Karpas-422 (cell line): Measurements from ENCODE around the gene TACR2. TPM values are rescaled to one million over a fixed set of nuclear protein-coding genes. Genes with fewer than 3 reads are reported as not detected.
A peak's percentile ranks its signal among the peaks of the same experiment; 100 is the strongest.

Experiments used
- DNase-seq: peaks from one replicate; pipeline ENCODE4 v3.0.0-alpha.2; 2015
- H2AFZ ChIP-seq: fragments of 200-600 bp; sonication (generic); 2 replicates; pipeline ENCODE4 v1.6.1; 2014; ENCODE audit warnings: antibody characterized with exemption, low read length, mixed read lengths
- H3K27ac ChIP-seq: fragments of 200-600 bp; sonication (generic); 2 replicates; pipeline ENCODE4 v1.5.1; 2014; ENCODE audit warnings: mild to moderate bottlenecking, low read length, moderate library complexity
- H3K27me3 ChIP-seq: fragments of 200-600 bp; sonication (generic); 2 replicates; pipeline ENCODE4 v1.6.1; 2014; ENCODE audit warnings: low read length, mixed read lengths
- H3K36me3 ChIP-seq: fragments of 200-600 bp; sonication (generic); 2 replicates; pipeline ENCODE4 v1.6.1; 2014; ENCODE audit warnings: low read length, mixed read lengths; ENCODE audit not compliant: insufficient read depth
- H3K4me1 ChIP-seq: fragments of 200-600 bp; sonication (generic); 2 replicates; pipeline ENCODE4 v1.6.1; 2014; ENCODE audit warnings: mild to moderate bottlenecking, low read length, mixed read lengths
- H3K4me2 ChIP-seq: fragments of 200-600 bp; sonication (generic); 2 replicates; pipeline ENCODE4 v1.6.1; 2014; ENCODE audit warnings: low read length, low read depth, mild to moderate bottlenecking; ENCODE audit not compliant: poor library complexity, severe bottlenecking
- H3K4me3 ChIP-seq: fragments of 200-600 bp; sonication (generic); 2 replicates; pipeline ENCODE4 v1.5.1; 2014; ENCODE audit warnings: mild to moderate bottlenecking, antibody characterized with exemption, low read length, mixed read lengths
- H3K79me2 ChIP-seq: fragments of 200-600 bp; sonication (generic); 2 replicates; pipeline ENCODE4 v1.6.1; 2014; ENCODE audit warnings: mild to moderate bottlenecking, low read length, mixed read lengths
- H3K9ac ChIP-seq: fragments of 200-600 bp; sonication (generic); 2 replicates; pipeline ENCODE4 v1.6.0; 2014; ENCODE audit warnings: low read length
- H3K9me2 ChIP-seq: fragments of 200-600 bp; sonication (generic), shearing (Covaris generic); replicated peaks from 2 replicates; pipeline ENCODE4 v1.6.0; 2014; ENCODE audit warnings: mild to moderate bottlenecking, low read length, moderate library complexity; ENCODE audit not compliant: insufficient read depth
- H3K9me3 ChIP-seq: fragments of 300-700, 200-600 bp; sonication (generic); 2 replicates; pipeline ENCODE4 v1.6.1; 2014; ENCODE audit warnings: low read length, mixed read lengths
- H4K20me1 ChIP-seq: fragments of 200-600 bp; sonication (generic); 2 replicates; pipeline ENCODE4 v1.6.1; 2014; ENCODE audit warnings: mild to moderate bottlenecking, antibody characterized with exemption, low read length, low read depth; ENCODE audit not compliant: insufficient read depth
- total RNA-seq: library from RNA; depleted of rRNA; stranded (reverse); fragments of >200 nt; shearing (Covaris generic); gene quantifications from 2 replicates; pipeline ENCODE4 v1.2.3, GENCODE V29; 2014; ENCODE audit warnings: low replicate concordance

Gene TACR2
- total RNA-seq, 1 experiment from 2014 or later = not detected

DNA sequence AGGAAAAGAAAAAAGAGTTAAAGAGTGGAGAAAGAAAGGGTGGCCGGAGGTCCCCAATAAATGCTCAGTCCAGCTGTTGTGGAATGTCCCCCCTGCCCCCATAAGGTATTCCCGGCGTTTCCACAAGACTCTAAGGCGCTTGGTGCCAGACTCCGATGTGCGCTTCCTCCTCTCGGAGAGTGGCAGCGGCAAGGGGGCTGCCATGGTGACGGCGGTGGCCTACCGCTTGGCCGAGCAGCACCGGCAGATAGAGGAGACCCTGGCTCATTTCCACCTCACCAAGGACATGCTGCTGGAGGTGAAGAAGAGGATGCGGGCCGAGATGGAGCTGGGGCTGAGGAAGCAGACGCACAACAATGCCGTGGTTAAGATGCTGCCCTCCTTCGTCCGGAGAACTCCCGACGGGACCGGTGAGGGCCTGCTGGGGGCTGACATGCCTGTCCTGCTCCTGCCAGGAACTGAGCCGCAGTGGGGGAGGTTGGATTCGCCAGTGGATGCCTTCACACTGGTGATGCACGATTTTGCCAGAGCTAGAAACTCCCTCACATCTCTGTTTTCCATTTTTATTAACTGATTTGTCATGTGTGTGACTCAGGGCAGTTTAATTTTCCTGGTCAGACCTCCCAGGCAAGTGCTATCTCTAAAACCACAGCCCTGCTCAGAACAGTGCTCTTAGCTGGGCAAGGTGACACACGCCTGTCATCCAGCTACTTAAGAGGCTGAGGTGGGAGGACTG lies 34.2 kb downstream of the TACR2 start:
- Histone ChIP-seq H3K36me3 (peaks cover 46% of the 10 kb centered on the region), H3K27ac (no peak overlapping the region), H3K4me3 (no peak overlapping the region), H4K20me1 (no peaks in the 10 kb centered on the region), H3K79me2 (0 out of 2 replicates have a peak, but pooled peaks cover 4% of the 10 kb centered on the region), H3K4me2 (no peak overlapping the region), H3K9ac (no peak overlapping the region), H3K4me1 (peaks cover 10% of the 10 kb centered on the region), H3K9me3 (no peaks in the 10 kb centered on the region), H3K27me3 (no peaks in the 10 kb centered on the region), H2AFZ (no peak overlapping the region), H3K9me2 (no peaks in the 10 kb centered on the region)
- no peak for DNase-seq

DNA sequence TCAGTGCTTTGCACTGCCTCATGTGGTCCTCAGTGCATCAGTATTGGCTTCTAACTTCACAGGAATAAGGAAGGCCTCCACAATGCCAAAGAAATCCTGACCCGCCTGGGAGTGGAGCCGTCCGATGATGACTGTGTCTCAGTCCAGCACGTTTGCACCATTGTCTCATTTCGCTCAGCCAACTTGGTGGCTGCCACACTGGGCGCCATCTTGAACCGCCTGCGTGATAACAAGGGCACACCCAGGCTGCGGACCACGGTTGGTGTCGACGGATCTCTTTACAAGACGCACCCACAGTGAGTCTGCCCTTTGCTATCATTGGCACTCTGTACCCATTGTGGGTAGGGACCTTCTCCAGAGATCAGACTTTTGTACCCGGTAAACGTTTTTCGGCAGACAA lies 36.9 kb downstream of the TACR2 start:
- peaks cover 44% of the 10 kb centered on the region for H3K36me3 ChIP-seq
- peaks cover 10% of the 10 kb centered on the region; the same call in 1 of the 2 replicates for H4K20me1 ChIP-seq
- peaks cover 15% of the 10 kb centered on the region for H3K79me2 ChIP-seq

DNA sequence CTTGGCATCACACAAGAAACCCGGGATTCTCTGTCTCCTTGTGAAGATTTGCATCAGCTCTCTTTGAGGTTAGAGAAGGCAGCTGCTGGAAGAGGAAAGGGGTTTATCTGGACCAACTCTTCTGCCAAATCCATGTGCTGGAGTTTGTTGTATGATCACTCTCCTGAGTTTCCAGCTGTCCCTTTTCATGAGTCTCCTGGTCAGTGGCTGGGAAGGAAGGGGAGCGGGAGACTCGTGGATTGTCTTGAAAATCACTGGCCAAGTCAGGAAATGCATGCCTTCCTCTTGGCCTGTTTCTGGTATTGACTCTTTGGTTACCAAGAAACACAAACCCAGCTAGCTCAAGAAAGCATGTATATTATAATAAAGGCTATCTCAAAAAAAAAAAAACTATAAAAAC lies 38.8 kb downstream of the TACR2 start:
- peaks cover 32% of the 10 kb centered on the region for H3K36me3 ChIP-seq
- no peak overlapping the region for H3K9ac ChIP-seq
- DNase-seq = no peak
- peaks cover 44% of the 10 kb centered on the region for H3K4me1 ChIP-seq
- H3K27me3 ChIP-seq = no peaks in the 10 kb centered on the region
- no peak overlapping the region for H3K4me3 ChIP-seq
- no peak overlapping the region for H2AFZ ChIP-seq
- peak overlapping the region; percentile 37; the same call in 1 of the 2 replicates for H3K27ac ChIP-seq
- H3K79me2 ChIP-seq = peaks cover 27% of the 10 kb centered on the region
- H3K4me2 ChIP-seq = peak overlapping the region; percentile 8
- peaks cover 12% of the 10 kb centered on the region; the same call in 1 of the 2 replicates for H4K20me1 ChIP-seq
- H3K9me2 ChIP-seq = no peaks in the 10 kb centered on the region
- no peaks in the 10 kb centered on the region for H3K9me3 ChIP-seq

More for the DNA sequence above, 36.9 kb downstream of the TACR2 start:
- Histone ChIP-seq H3K9me2 (no peaks in the 10 kb centered on the region), H3K4me3 (no peak overlapping the region), H3K4me2 (no peak overlapping the region), H2AFZ (no peak overlapping the region), H3K4me1 (peaks cover 36% of the 10 kb centered on the region), H3K9ac (no peak overlapping the region), H3K27ac (no peak overlapping the region), H3K27me3 (no peaks in the 10 kb centered on the region), H3K9me3 (no peaks in the 10 kb centered on the region)
- DNase-seq = no peak

DNA sequence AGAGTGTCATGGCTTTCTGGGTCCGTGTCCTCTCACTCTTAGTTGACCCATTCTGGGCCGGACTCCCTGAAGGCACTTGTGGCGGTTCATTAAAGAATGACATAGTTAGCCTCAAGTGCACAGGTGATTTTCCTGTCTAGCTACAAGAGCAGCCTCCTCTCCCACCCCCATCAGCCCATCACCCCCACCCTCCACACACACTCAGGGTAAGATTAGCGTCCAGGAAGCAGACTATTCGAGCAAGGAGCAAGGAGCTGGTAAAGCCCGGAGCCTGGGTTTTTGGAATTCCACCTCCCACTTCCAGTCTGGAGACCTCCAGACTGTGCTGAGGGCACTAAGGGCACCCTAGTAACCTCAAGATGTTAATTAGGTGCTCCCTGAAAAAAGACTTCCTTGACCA lies 39.5 kb downstream of the TACR2 start:
- peaks cover 26% of the 10 kb centered on the region; the same call in 1 of the 2 replicates for H3K36me3 ChIP-seq

GRCh38 chr10:69376662-69377061 lies 40.1 kb downstream of the TACR2 start:
- Histone ChIP-seq H3K27ac (no peak overlapping the region), H3K4me2 (no peak overlapping the region), H3K9me2 (no peaks in the 10 kb centered on the region), H3K9ac (no peak overlapping the region), H3K4me1 (peaks cover 44% of the 10 kb centered on the region), H3K4me3 (no peak overlapping the region), H3K9me3 (no peaks in the 10 kb centered on the region), H3K27me3 (no peaks in the 10 kb centered on the region), H3K79me2 (peaks cover 38% of the 10 kb centered on the region), H2AFZ (no peak overlapping the region), H4K20me1 (peaks cover 12% of the 10 kb centered on the region; the same call in 1 of the 2 replicates), H3K36me3 (peaks cover 26% of the 10 kb centered on the region; the same call in 1 of the 2 replicates)
- no peak for DNase-seq

More for the DNA sequence above, 39.5 kb downstream of the TACR2 start:
- DNase-seq = no peak
- H3K4me1 ChIP-seq = peaks cover 44% of the 10 kb centered on the region
- no peaks in the 10 kb centered on the region for H3K9me2 ChIP-seq
- no peaks in the 10 kb centered on the region for H3K27me3 ChIP-seq
- no peaks in the 10 kb centered on the region for H3K9me3 ChIP-seq
- H3K79me2 ChIP-seq = peaks cover 32% of the 10 kb centered on the region
- H3K27ac ChIP-seq = no peak overlapping the region
- no peak overlapping the region for H3K9ac ChIP-seq
- H4K20me1 ChIP-seq = peaks cover 12% of the 10 kb centered on the region; the same call in 1 of the 2 replicates
- H2AFZ ChIP-seq = no peak overlapping the region
- no peak overlapping the region for H3K4me3 ChIP-seq
- H3K4me2 ChIP-seq = no peak overlapping the region

GRCh38 chr10:69375307-69376151 lies 41.2 kb downstream of the TACR2 start:
- no peak overlapping the region for H3K4me2 ChIP-seq
- H3K79me2 ChIP-seq = peaks cover 47% of the 10 kb centered on the region
- H3K27me3 ChIP-seq = no peaks in the 10 kb centered on the region
- DNase-seq = peak; percentile 75
- no peaks in the 10 kb centered on the region for H3K9me3 ChIP-seq
- peaks cover 44% of the 10 kb centered on the region for H3K4me1 ChIP-seq
- peaks cover 29% of the 10 kb centered on the region for H3K36me3 ChIP-seq
- no peak overlapping the region for H2AFZ ChIP-seq
- H3K9me2 ChIP-seq = no peaks in the 10 kb centered on the region
- H3K27ac ChIP-seq = no peak overlapping the region
- peaks cover 12% of the 10 kb centered on the region; the same call in 1 of the 2 replicates for H4K20me1 ChIP-seq
- no peak overlapping the region; the same call in 1 of the 2 replicates for H3K9ac ChIP-seq
- no peak overlapping the region for H3K4me3 ChIP-seq

- no peak overlapping the region for H3K4me3 ChIP-seq
- H3K27ac ChIP-seq = no peak overlapping the region
- H3K9me2 ChIP-seq = no peaks in the 10 kb centered on the region
- H3K4me1 ChIP-seq = peaks cover 44% of the 10 kb centered on the region
- no peaks in the 10 kb centered on the region for H3K27me3 ChIP-seq
- H3K9me3 ChIP-seq = no peaks in the 10 kb centered on the region
- H3K79me2 ChIP-seq = peaks cover 51% of the 10 kb centered on the region
- H4K20me1 ChIP-seq = peaks cover 12% of the 10 kb centered on the region; the same call in 1 of the 2 replicates
- no peak overlapping the region for H3K9ac ChIP-seq
- DNase-seq = no peak
- H3K36me3 ChIP-seq = peaks cover 32% of the 10 kb centered on the region
- no peak overlapping the region for H2AFZ ChIP-seq
- H3K4me2 ChIP-seq = no peak overlapping the region
Observed at GRCh38 chr10:69374931-69375306, 41.8 kb downstream of the TACR2 start.

DNA sequence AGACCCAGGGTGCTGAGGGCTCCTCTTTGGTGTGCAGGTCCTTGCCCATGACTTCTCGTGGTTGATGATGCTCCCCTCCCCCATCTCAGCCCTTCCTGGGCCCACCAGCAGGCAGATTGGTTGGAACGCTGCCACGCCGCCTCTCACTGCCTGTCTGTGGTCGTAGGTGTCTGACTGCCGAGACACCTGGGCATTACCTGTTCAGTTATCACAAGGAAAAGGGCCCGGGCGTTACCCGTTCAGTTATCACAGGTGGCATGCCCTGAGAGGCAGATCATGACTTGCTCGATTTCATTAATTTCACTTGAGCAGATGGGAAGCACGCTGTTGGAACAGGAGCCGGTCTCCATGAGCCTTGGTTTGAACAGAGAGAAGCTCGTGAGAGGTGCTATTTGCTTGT lies 42.5 kb downstream of the TACR2 start:
- Histone ChIP-seq H2AFZ (no peak overlapping the region), H3K4me1 (peaks cover 44% of the 10 kb centered on the region), H3K27ac (no peak overlapping the region), H4K20me1 (peaks cover 12% of the 10 kb centered on the region; the same call in 1 of the 2 replicates), H3K4me3 (no peak overlapping the region), H3K79me2 (peaks cover 53% of the 10 kb centered on the region), H3K9me2 (no peaks in the 10 kb centered on the region), H3K27me3 (no peaks in the 10 kb centered on the region), H3K36me3 (peaks cover 28% of the 10 kb centered on the region), H3K9me3 (no peaks in the 10 kb centered on the region), H3K4me2 (no peak overlapping the region), H3K9ac (no peak overlapping the region)
- no peak for DNase-seq
